IMR-90 (cell line): Measurements from ENCODE around the gene GABRR3. TPM values are rescaled to one million over a fixed set of nuclear protein-coding genes. Genes with fewer than 3 reads are reported as not detected.

ENCODE experiments used
- ATAC-seq: fragments of 200-7000 bp; cut with Tn5 transposase; 2 replicates; pipeline ENCODE4 v1.9.1; 2020; ENCODE audit warnings: low read depth, mild to moderate bottlenecking, moderate library complexity
- BruUV-seq: library from RNA; stranded (reverse); fragments of 400-500 nt; replicated peaks from 2 replicates; lab custom pipeline; 2021; lab: Mats Ljungman, UMichigan
- CTCF ChIA-PET: fragments of 300-600 bp; formaldehyde crosslinking; extraction: SDS; loops from one replicate; lab custom pipeline; 2021; ENCODE audit warnings: antibody characterized with exemption; lab: Yijun Ruan, JAX
- POLR2A ChIA-PET: fragments of 300-600 bp; sonication (Branson Sonifier 250); formaldehyde crosslinking; loops from one replicate; lab custom pipeline; 2022; ENCODE audit warnings: antibody characterized with exemption; ENCODE audit not compliant: unreplicated experiment; lab: Charles Lee
- DNase-seq: peaks from one replicate; pipeline ENCODE4 v3.0.0; 2013
- H2AFZ ChIP-seq: replicated peaks from 2 replicates; pipeline ENCODE3; 2013; ENCODE audit warnings: low read length, mild to moderate bottlenecking; ENCODE audit not compliant: poor library complexity
- H2AK5ac ChIP-seq: 2 replicates; pipeline ENCODE4 v1.6.1; 2013; ENCODE audit warnings: low read depth, low read length, inconsistent platforms
- H2AK9ac ChIP-seq: replicated peaks from 2 replicates; pipeline ENCODE3; 2013; ENCODE audit warnings: mild to moderate bottlenecking, low read depth, low read length, moderate library complexity; ENCODE audit not compliant: poor library complexity
- H2BK120ac ChIP-seq: 2 replicates; pipeline ENCODE4 v1.6.1; 2013; ENCODE audit warnings: low read depth, low read length, inconsistent platforms
- H2BK15ac ChIP-seq: 3 replicates; pipeline ENCODE4 v1.6.1; 2013; ENCODE audit warnings: low read depth, low read length, inconsistent platforms
- H2BK20ac ChIP-seq: 2 replicates; pipeline ENCODE4 v1.6.1; 2013; ENCODE audit warnings: low read depth, mild to moderate bottlenecking, inconsistent platforms, low read length, moderate library complexity
- H2BK5ac ChIP-seq: 2 replicates; pipeline ENCODE4 v1.6.1; 2013; ENCODE audit warnings: mild to moderate bottlenecking, low read depth, low read length, inconsistent platforms; ENCODE audit not compliant: poor library complexity, severe bottlenecking
- H3K14ac ChIP-seq: replicated peaks from 2 replicates; pipeline ENCODE4 v1.6.1; 2013; ENCODE audit warnings: low read depth, low read length, inconsistent platforms
- H3K18ac ChIP-seq: 2 replicates; pipeline ENCODE4 v1.6.1; 2013; ENCODE audit warnings: low read depth, low read length, control low read depth
- H3K23ac ChIP-seq: 2 replicates; pipeline ENCODE4 v1.6.1; 2013; ENCODE audit warnings: low read depth, low read length, inconsistent platforms
- H3K27ac ChIP-seq: 2 replicates; pipeline ENCODE4 v1.5.1; 2013; ENCODE audit warnings: mild to moderate bottlenecking, control low read depth, low read length; ENCODE audit not compliant: insufficient read depth
- H3K27me3 ChIP-seq: 2 replicates; pipeline ENCODE4 v1.6.1; 2013; ENCODE audit warnings: low read length; ENCODE audit not compliant: control insufficient read depth, insufficient read depth
- H3K36me3 ChIP-seq: 2 replicates; pipeline ENCODE4 v1.6.1; 2013; ENCODE audit warnings: low read length, mixed read lengths; ENCODE audit not compliant: control insufficient read depth, insufficient read depth
- H3K4ac ChIP-seq: 2 replicates; pipeline ENCODE4 v1.6.1; 2013; ENCODE audit warnings: low read depth, low read length, inconsistent platforms
- H3K4me1 ChIP-seq: 2 replicates; pipeline ENCODE4 v1.6.1; 2013; ENCODE audit warnings: low read length, mixed read lengths; ENCODE audit not compliant: control insufficient read depth, insufficient read depth
- H3K4me2 ChIP-seq: 2 replicates; pipeline ENCODE4 v1.6.1; 2013; ENCODE audit warnings: low read depth, mild to moderate bottlenecking, control low read depth, low read length, moderate library complexity
- H3K4me3 ChIP-seq: 2 replicates; pipeline ENCODE4 v1.5.1; 2013; ENCODE audit warnings: low read depth, mild to moderate bottlenecking, control low read depth, low read length, moderate library complexity; ENCODE audit not compliant: insufficient read depth
- H3K56ac ChIP-seq: 2 replicates; pipeline ENCODE4 v1.6.1; 2013; ENCODE audit warnings: low read length, inconsistent platforms; ENCODE audit not compliant: insufficient read depth; ENCODE audit errors: extremely low read depth
- H3K79me1 ChIP-seq, 2 experiments: 2 replicates each; pipeline ENCODE4 v1.6.1; 2013; ENCODE audit warnings: low read length in 2 of 2, inconsistent platforms in 1 of 2, low read depth in 1 of 2
- H3K9ac ChIP-seq: 2 replicates; pipeline ENCODE4 v1.6.1; 2013; ENCODE audit warnings: low read depth, low read length, control low read depth
- H3K9me1 ChIP-seq: 2 replicates; pipeline ENCODE4 v1.6.1; 2013; ENCODE audit warnings: low read length, inconsistent platforms; ENCODE audit not compliant: insufficient read depth
- H3K9me3 ChIP-seq: 2 replicates; pipeline ENCODE4 v1.6.1; 2013; ENCODE audit warnings: low read length; ENCODE audit not compliant: control insufficient read depth, insufficient read depth
- H4K20me1 ChIP-seq: 2 replicates; pipeline ENCODE4 v1.6.1; 2013; ENCODE audit warnings: low read length, inconsistent platforms; ENCODE audit not compliant: insufficient read depth
- H4K5ac ChIP-seq: 2 replicates; pipeline ENCODE4 v1.6.1; 2013; ENCODE audit warnings: mild to moderate bottlenecking, low read depth, low read length, control low read depth
- H4K8ac ChIP-seq, 2 experiments: 2 replicates each; pipeline ENCODE4 v1.6.1; 2013; ENCODE audit warnings: low read depth in 2 of 2, low read length in 2 of 2, control low read depth in 1 of 2, inconsistent platforms in 1 of 2
- H4K91ac ChIP-seq: 2 replicates; pipeline ENCODE4 v1.6.1; 2013; ENCODE audit warnings: low read depth, low read length, inconsistent platforms; ENCODE audit not compliant: insufficient read depth
- BHLHE40 ChIP-seq: fragments of 150-350 bp; IDR thresholded peaks from 2 replicates; pipeline ENCODE4 v1.6.1; 2016; ENCODE audit warnings: mild to moderate bottlenecking, low read depth, low read length
- CEBPB ChIP-seq: IDR thresholded peaks from 2 replicates; pipeline ENCODE4 v1.6.1; 2012; ENCODE audit warnings: low read depth, low read length, improper control_type of control experiment
- CHD1 ChIP-seq: IDR thresholded peaks from 2 replicates; pipeline ENCODE4 v1.6.1; 2012; ENCODE audit warnings: low read depth, low read length, improper control_type of control experiment
- CTCF ChIP-seq: conservative IDR thresholded peaks from 2 replicates; pipeline ENCODE4 v1.5.1; 2012; ENCODE audit warnings: mild to moderate bottlenecking, low read depth, low read length, improper control_type of control experiment
- FOS ChIP-seq: fragments of 150-350 bp; IDR thresholded peaks from 2 replicates; pipeline ENCODE4 v1.6.1; 2016; ENCODE audit warnings: low read depth, low read length
- MAFK ChIP-seq: IDR thresholded peaks from 2 replicates; pipeline ENCODE4 v1.6.1; 2012; ENCODE audit warnings: low read depth, low read length, improper control_type of control experiment
- MAZ ChIP-seq: IDR thresholded peaks from 2 replicates; pipeline ENCODE4 v1.6.1; 2012; ENCODE audit warnings: low read depth, mild to moderate bottlenecking, low read length, improper control_type of control experiment, moderate library complexity, borderline replicate concordance
- MXI1 ChIP-seq: IDR thresholded peaks from 2 replicates; pipeline ENCODE4 v1.6.1; 2012; ENCODE audit warnings: low read depth, mild to moderate bottlenecking, low read length, moderate library complexity, borderline replicate concordance
- POLR2A ChIP-seq: IDR thresholded peaks from 2 replicates; pipeline ENCODE4 v1.6.1; 2012; ENCODE audit warnings: mild to moderate bottlenecking, low read depth, low read length
- RCOR1 ChIP-seq: IDR thresholded peaks from 2 replicates; pipeline ENCODE4 v1.6.1; 2012; ENCODE audit warnings: mild to moderate bottlenecking, low read length, improper control_type of control experiment; ENCODE audit not compliant: insufficient replicate concordance
- SMC3 ChIP-seq: fragments of 150-350 bp; IDR thresholded peaks from 2 replicates; pipeline ENCODE4 v1.6.1; 2016; ENCODE audit warnings: low read depth, mild to moderate bottlenecking, antibody characterized with exemption, low read length, moderate library complexity
- WGBS, 2 experiments: methylation state at CpG; one replicate each; pipeline versions ENCODE4 v1.1.5 to v1.1.7; 2013; ENCODE audit warnings: missing lambda C conversion rate in 2 of 2; ENCODE audit not compliant: insufficient read length in 1 of 2; ENCODE audit errors: extremely low coverage in 2 of 2; 5-methylcytosine and 5-hydroxymethylcytosine counted together
- dilution Hi-C: fragments of 300-500 bp; cut with HindIII; formaldehyde crosslinking; loops from one replicate; pipeline ENCODE4 v1.14.3; 2018; ENCODE audit warnings: low sequenced_read_pairs; ENCODE audit not compliant: unreplicated experiment
- in situ Hi-C: fragments of 300-500 bp; cut with MboI; formaldehyde crosslinking; loops from 3 replicates; pipeline ENCODE4 v1.14.3; 2019; ENCODE audit warnings: low sequenced_read_pairs, inconsistent platforms, mixed read lengths
- intact Hi-C: fragments of 100-400 bp; cut with micrococcal nuclease; formaldehyde crosslinking; loops from 2 replicates; pipeline ENCODE4 v1.10.0; 2022
- polyA plus RNA-seq, 3 experiments: library from polyadenylated mRNA; depleted of rRNA; stranded (reverse); fragments of >200 nt; gene quantifications; 2 replicates each; pipeline ENCODE4 v1.2.3, GENCODE V29; 2012; ENCODE audit warnings: low replicate concordance in 1 of 3
- total RNA-seq: library from RNA; depleted of rRNA; stranded (reverse); fragments of >200 nt; gene quantifications from 2 replicates; pipeline ENCODE4 v1.2.3, GENCODE V29; 2012
- TF ChIP-seq, protein P1 (sequence below): fragments of 150-350 bp; IDR thresholded peaks from 2 replicates; pipeline ENCODE4 v1.6.1; 2016; ENCODE audit warnings: low read depth, mild to moderate bottlenecking, low read length, moderate library complexity, borderline replicate concordance
- TF ChIP-seq, protein P2 (sequence below): fragments of 150-350 bp; IDR thresholded peaks from 2 replicates; pipeline ENCODE4 v1.6.1; 2017; ENCODE audit warnings: mild to moderate bottlenecking, antibody characterized with exemption, low read length, low read depth

The GABRR3 gene
- total and polyA plus RNA-seq, 2 of the 4 experiments (the other 2 are of a cell fraction), result not detected

DNA sequence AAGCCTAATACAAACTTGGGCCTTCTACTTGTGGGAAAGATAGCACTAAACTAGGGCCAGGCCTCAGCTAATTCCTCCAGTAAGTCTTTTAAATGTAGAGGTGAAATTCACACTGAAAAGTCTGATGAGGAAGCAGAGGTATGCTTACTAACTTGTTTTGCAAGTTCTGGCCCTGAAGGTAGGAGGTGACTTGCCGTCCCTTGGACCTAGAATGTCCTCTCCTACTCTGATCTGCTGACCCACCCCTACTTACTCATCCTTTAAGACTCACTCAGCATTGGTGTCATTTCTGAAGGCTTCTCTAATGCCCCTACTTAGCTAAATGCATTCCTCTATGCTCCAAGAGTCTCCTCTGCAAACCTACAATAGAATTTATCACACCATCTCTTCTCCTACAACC is 82.2 kb downstream of the GABRR3 start:
- WGBS, 2 experiments, result no CpG with 5 or more reads among the region's 1 CpG
- dilution Hi-C loops (no loop called here), intact Hi-C loops (no loop called here), in situ Hi-C loops (no loop called here)
- TF ChIP-seq, protein P1, sequence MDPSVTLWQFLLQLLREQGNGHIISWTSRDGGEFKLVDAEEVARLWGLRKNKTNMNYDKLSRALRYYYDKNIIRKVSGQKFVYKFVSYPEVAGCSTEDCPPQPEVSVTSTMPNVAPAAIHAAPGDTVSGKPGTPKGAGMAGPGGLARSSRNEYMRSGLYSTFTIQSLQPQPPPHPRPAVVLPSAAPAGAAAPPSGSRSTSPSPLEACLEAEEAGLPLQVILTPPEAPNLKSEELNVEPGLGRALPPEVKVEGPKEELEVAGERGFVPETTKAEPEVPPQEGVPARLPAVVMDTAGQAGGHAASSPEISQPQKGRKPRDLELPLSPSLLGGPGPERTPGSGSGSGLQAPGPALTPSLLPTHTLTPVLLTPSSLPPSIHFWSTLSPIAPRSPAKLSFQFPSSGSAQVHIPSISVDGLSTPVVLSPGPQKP, result no peak
- TF ChIP-seq BHLHE40, result no peak
- no peak for TF ChIP-seq POLR2A
- no peak for TF ChIP-seq RCOR1
- TF ChIP-seq, protein P2, sequence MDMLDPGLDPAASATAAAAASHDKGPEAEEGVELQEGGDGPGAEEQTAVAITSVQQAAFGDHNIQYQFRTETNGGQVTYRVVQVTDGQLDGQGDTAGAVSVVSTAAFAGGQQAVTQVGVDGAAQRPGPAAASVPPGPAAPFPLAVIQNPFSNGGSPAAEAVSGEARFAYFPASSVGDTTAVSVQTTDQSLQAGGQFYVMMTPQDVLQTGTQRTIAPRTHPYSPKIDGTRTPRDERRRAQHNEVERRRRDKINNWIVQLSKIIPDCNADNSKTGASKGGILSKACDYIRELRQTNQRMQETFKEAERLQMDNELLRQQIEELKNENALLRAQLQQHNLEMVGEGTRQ, result no peak
- no peak for TF ChIP-seq FOS
- TF ChIP-seq MAFK, result no peak
- no peak for TF ChIP-seq MAZ
- no peak for TF ChIP-seq CHD1
- TF ChIP-seq MXI1, result no peak
- no peak for TF ChIP-seq CEBPB
- TF ChIP-seq CTCF, result no peak
- no peak for TF ChIP-seq SMC3
- Histone ChIP-seq H2BK5ac (no peak overlapping the region), H3K27ac (no peak overlapping the region; the same call in 1 of the 2 replicates), H3K36me3 (peaks cover 30% of the 10 kb centered on the region), H2AK5ac (no peak overlapping the region), H3K4ac (no peak overlapping the region), H3K27me3 (no peaks in the 10 kb centered on the region), H3K9me3 (no peaks in the 10 kb centered on the region), H2BK120ac (no peak overlapping the region), H4K5ac (no peak overlapping the region), H3K9me1 (peaks cover 8% of the 10 kb centered on the region; the same call in 1 of the 2 replicates), H2BK15ac (no peak overlapping the region), H3K4me1 (peaks cover 7% of the 10 kb centered on the region), H3K56ac (no peak overlapping the region), H2AK9ac (no peak overlapping the region), H3K79me1 (peaks cover 0 to 5% of the 10 kb centered on the region in 2 experiments; a peak in 1 of 4 replicates), H4K91ac (no peak overlapping the region), H2AFZ (no peak overlapping the region), H4K20me1 (no peaks in the 10 kb centered on the region), H3K9ac (no peak overlapping the region), H3K4me2 (no peak overlapping the region), H3K23ac (no peak overlapping the region), H3K18ac (no peak overlapping the region), H2BK20ac (no peak overlapping the region), H3K4me3 (no peak overlapping the region), H3K14ac (no peak overlapping the region), H4K8ac (no peak overlapping the region)
- CTCF ChIA-PET, result interaction anchor here (0.6 to 0.9 kb wide), 2 partner anchors 16 to 1210 kb away, joined by 3 to 4 read pairs; no protein-coding TSS in a partner anchor
- no TSS peak for BruUV-seq
- DNase-seq, result no peak
- ATAC-seq, result no peak
- POLR2A ChIA-PET, result no interaction called here
